ENCODE results near the gene ACTG2. TPM values are rescaled to one million over a fixed set of nuclear protein-coding genes. Genes with fewer than 3 reads are reported as not detected.
A peak's percentile ranks its signal among the peaks of the same experiment; 100 is the strongest.

Gene ACTG2
- total and polyA plus RNA-seq, 12 donors, result 0.52 to 94.0 (median 2.9) TPM

GRCh38 chr2:73946666-73947065 is 53.9 kb downstream of the ACTG2 start:
- Histone ChIP-seq H3K4me3 (no peak overlapping the region), H3K4me1 (replicated peaks in 1 of 2) (peaks cover 0 to under 1% of the 10 kb centered on the region in 2 donors), H3K27me3 (no peaks in the 10 kb centered on the region), H3K9me3 (replicated peaks in 1 of 3) (no peaks in the 10 kb centered on the region), H3K36me3 (replicated peaks in 1 of 2) (peaks cover 0 to 48% of the 10 kb centered on the region in 2 donors), H3K27ac (no peak overlapping the region)
- DNase-seq, result no peak
- 89 to 96% (median 90%) methylated on average over 3 of the region's 3 CpGs for WGBS, 4 donors
- TF ChIP-seq POLR2A (IDR thresholded peaks at IDR 0.05) (no peak), CTCF (IDR thresholded peaks at IDR 0.05) (no peak)
- intact Hi-C loops (cut with DNase I), result no loop called here

DNA sequence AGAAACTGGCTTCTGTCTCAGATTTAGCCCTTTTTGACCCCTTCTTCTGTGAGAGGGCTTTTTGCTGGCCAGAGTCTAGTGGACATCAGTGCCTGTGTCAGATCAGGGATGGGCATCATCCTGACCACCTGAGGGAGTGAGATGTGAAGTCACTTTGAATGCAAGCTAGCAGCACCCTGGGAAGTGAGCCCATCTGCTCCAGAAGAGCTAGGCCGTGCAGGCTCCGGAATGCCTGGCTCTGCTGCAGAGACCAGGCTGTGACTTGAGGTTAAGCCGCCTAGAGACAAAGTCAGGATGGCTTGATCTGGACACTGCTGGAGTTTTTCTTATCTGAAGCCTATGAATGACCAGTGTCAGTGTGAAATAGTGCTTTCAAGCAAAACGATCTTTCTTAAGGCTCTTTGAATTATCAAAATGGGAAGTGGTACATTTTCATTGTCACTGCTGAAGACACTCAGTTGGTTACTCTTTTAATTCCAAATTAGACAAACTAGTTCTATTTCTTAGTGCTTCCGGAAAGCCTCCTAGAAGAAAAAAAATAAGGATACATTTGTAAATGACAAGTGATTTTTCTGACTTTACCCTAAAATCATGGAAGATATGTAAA is 54.7 kb downstream of the ACTG2 start:
- no peak for DNase-seq
- H3K27me3 ChIP-seq, result no peaks in the 10 kb centered on the region
- intact Hi-C loops (cut with DNase I), result no loop called here
- WGBS, 4 donors, result 81 to 88% (median 86%) methylated on average over 2 to 5 of the region's 5 CpGs
- TF ChIP-seq CTCF (IDR thresholded peaks at IDR 0.05), result no peak
- peaks cover 0 to 8% of the 10 kb centered on the region in 2 donors for H3K4me1 ChIP-seq (replicated peaks in 1 of 2)
- H3K36me3 ChIP-seq (replicated peaks in 1 of 2), result peaks cover 0 to 48% of the 10 kb centered on the region in 2 donors
- H3K27ac ChIP-seq, result no peak overlapping the region
- no peak overlapping the region for H3K4me3 ChIP-seq
- no peaks in the 10 kb centered on the region for H3K9me3 ChIP-seq (replicated peaks in 1 of 3)

DNA sequence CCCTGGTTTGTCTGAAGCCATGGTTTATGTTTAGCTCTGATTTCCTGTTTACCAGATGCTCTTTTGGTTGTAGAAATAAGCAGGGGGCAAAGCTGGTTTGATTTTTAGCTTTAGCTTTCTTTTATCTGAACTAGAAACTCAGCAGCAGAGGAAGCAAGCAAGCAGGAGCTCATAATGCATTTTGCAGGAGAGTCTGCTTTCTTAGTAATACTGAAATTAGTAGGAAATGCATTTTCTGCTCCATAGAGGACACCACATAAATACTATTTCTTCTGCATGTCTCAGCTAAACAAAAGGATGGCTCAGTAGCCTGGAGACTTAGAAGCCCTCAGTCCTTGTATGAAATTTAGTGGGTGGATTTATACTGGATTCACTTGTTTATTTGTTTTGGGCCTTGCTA is 57.0 kb downstream of the ACTG2 start:
- intact Hi-C loops (cut with DNase I), result no loop called here
- no peak for TF ChIP-seq CTCF (IDR thresholded peaks at IDR 0.05)
- TF ChIP-seq POLR2A (IDR thresholded peaks at IDR 0.05), result no peak

DNA sequence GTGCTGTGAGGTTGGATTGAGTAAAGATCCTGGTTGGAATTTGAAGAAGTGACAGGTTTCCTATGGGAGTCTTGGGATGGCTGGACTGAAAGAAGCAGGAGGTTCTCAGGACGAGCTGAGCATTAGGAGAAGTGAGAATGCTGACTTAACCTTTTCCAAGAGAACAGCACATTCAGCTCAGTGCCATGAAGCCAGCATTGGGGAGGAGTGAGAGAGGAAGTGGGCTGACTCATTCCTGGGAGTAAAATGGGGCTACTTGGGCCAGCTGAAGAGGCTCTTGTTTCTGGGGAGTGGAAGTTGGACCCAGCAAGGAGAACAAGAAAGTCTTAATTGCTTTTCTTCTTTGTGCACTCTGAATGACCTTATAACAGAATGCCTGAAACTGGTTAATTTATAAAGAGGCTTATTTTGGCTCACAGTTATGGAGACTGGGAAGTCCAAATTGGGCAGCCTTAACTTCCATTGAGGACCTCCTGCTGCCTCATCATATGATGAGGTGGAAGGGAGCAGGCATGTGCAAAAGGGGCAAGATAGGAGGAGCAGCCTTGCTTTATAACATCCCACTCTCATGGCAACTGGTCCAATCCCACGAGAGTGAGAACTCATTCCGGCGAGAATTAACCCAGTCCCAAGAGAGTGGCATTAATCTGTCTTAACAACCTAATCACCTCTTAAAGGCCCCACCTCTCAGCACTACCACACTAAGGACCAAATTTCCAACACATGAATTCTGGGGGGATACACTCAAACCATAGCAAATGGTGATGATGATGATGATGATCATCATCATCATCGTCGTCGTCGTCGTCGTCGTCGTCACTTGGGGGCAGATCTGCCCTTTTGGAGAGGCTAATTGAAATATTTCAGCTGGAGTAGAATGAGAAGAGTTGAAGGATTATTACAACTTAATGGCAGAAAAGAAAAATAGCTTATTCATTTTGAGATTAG is 60.0 kb downstream of the ACTG2 start:
- Histone ChIP-seq H3K36me3 (replicated peaks in 1 of 2) (peaks cover 0 to 61% of the 10 kb centered on the region in 2 donors), H3K4me3 (no peak overlapping the region), H3K4me1 (replicated peaks in 1 of 2) (peaks cover 0 to 8% of the 10 kb centered on the region in 2 donors), H3K9me3 (replicated peaks in 1 of 3) (no peaks in the 10 kb centered on the region), H3K27ac (peak overlapping the region in 2 of 5 donors; percentile 7 to 41), H3K27me3 (no peaks in the 10 kb centered on the region)
- DNase-seq, result peak in 5 of 7 donors; percentile 33 to 56 (median 38)
- WGBS, 4 donors, result 63 to 93% (median 74%) methylated on average over 12 of the region's 12 CpGs
- TF ChIP-seq CTCF (IDR thresholded peaks at IDR 0.05) (no peak), POLR2A (IDR thresholded peaks at IDR 0.05) (no peak)
- intact Hi-C loops (cut with DNase I), result no loop called here

More for the DNA sequence above, 57.0 kb downstream of the ACTG2 start:
- no peaks in the 10 kb centered on the region for H3K27me3 ChIP-seq
- no peaks in the 10 kb centered on the region for H3K9me3 ChIP-seq (replicated peaks in 1 of 3)
- H3K4me1 ChIP-seq (replicated peaks in 1 of 2), result peaks cover 0 to 8% of the 10 kb centered on the region in 2 donors
- no peak overlapping the region for H3K27ac ChIP-seq
- H3K4me3 ChIP-seq, result no peak overlapping the region
- no peak for DNase-seq
- peaks cover 0 to 48% of the 10 kb centered on the region in 2 donors for H3K36me3 ChIP-seq (replicated peaks in 1 of 2)

All from adrenal gland (tissue), 12 donors.